DOHH2 (cell line): Measurements from ENCODE around the gene PAM.

Experiments used
- EZH2phosphoT487 ChIP-seq: fragments of 200-600 bp; sonication (generic); IDR thresholded peaks from 2 replicates; pipeline ENCODE4 v1.6.1; 2017; ENCODE audit warnings: borderline replicate concordance, mild to moderate bottlenecking, antibody characterized with exemption, low read length, moderate library complexity, mixed read lengths
- TF ChIP-seq, protein P1 (sequence below): fragments of 200-600 bp; sonication (generic); IDR thresholded peaks from one replicate; pipeline ENCODE4 v1.5.1; 2014; ENCODE audit warnings: antibody characterized with exemption, mild to moderate bottlenecking, low read depth, low read length; ENCODE audit not compliant: poor library complexity, severe bottlenecking

- TF ChIP-seq, protein P1, sequence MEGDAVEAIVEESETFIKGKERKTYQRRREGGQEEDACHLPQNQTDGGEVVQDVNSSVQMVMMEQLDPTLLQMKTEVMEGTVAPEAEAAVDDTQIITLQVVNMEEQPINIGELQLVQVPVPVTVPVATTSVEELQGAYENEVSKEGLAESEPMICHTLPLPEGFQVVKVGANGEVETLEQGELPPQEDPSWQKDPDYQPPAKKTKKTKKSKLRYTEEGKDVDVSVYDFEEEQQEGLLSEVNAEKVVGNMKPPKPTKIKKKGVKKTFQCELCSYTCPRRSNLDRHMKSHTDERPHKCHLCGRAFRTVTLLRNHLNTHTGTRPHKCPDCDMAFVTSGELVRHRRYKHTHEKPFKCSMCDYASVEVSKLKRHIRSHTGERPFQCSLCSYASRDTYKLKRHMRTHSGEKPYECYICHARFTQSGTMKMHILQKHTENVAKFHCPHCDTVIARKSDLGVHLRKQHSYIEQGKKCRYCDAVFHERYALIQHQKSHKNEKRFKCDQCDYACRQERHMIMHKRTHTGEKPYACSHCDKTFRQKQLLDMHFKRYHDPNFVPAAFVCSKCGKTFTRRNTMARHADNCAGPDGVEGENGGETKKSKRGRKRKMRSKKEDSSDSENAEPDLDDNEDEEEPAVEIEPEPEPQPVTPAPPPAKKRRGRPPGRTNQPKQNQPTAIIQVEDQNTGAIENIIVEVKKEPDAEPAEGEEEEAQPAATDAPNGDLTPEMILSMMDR, result no peak
- no peak for TF ChIP-seq EZH2phosphoT487
These were observed 23.4 kb downstream of the PAM start for GRCh38 chr5:102778478-102778877.
